Type B pancreatic cell (in vitro differentiated cells): ENCODE measurements around the gene RTRAF. TPM values are rescaled to one million over a fixed set of nuclear protein-coding genes. Genes with fewer than 3 reads are reported as not detected.

Experiments used
- DNase-seq: peaks from one replicate; pipeline ENCODE4 v3.0.0; 2021; ENCODE audit warnings: mixed read lengths; ENCODE audit not compliant: unreplicated experiment; ENCODE audit errors: extremely low spot score
- H3K27ac Mint-ChIP-seq: 2 replicates; pipeline ENCODE4 v1.8.0; 2021; ENCODE audit warnings: mild to moderate bottlenecking, mixed read lengths
- H3K27me3 Mint-ChIP-seq: 2 replicates; pipeline ENCODE4 v1.8.0; 2021; ENCODE audit warnings: mixed read lengths
- H3K36me3 Mint-ChIP-seq: 2 replicates; pipeline ENCODE4 v1.8.0; 2021; ENCODE audit warnings: mixed read lengths
- H3K4me1 Mint-ChIP-seq: one replicate; pipeline ENCODE4 v1.8.0; 2021; ENCODE audit warnings: mixed read lengths; ENCODE audit not compliant: unreplicated experiment
- H3K4me3 Mint-ChIP-seq: 2 replicates; pipeline ENCODE4 v1.8.0; 2021; ENCODE audit warnings: mild to moderate bottlenecking, mixed read lengths
- H3K9me3 Mint-ChIP-seq: 2 replicates; pipeline ENCODE4 v1.8.0; 2021; ENCODE audit warnings: mixed read lengths
- total RNA-seq: library from RNA; stranded (reverse); gene quantifications from 2 replicates; pipeline ENCODE4 v1.2.1, GENCODE V29; 2021; ENCODE audit warnings: low replicate concordance
- TF ChIP-seq, protein P1 (sequence below): fragments of 200-600 bp; sonication (generic); conservative IDR thresholded peaks from 2 replicates; pipeline ENCODE4 v1.5.0; 2021; ENCODE audit warnings: antibody characterized with exemption, mild to moderate bottlenecking

The RTRAF gene
- total RNA-seq, 1 donor from 2014 or later, result 206 TPM

DNA sequence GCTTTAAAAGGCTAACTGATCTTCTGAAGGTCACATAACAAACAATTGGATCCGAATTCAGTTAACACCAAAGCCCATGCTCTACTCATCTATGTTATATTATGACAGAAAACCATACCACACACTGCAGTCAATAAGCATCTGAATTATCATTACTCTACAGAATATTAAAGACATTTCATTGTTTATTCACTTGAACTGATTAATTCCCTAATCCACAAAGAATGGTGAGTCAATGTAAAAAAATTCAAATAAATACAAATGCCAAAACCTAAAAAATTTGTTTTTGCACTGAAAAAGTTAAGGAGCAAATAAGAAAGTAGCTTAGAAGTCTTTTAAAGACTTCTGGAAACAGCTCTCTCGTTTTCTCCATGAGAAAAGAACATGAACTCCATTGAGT lies 65.8 kb downstream of the RTRAF start:
- Mint-ChIP-seq H3K36me3 (peaks cover 4% of the 10 kb centered on the region), H3K27me3 (peaks cover 8% of the 10 kb centered on the region), H3K9me3 (no peaks in the 10 kb centered on the region), H3K4me3 (no peak overlapping the region), H3K4me1 (peaks cover 18% of the 10 kb centered on the region), H3K27ac (no peak overlapping the region)
- DNase-seq, result no peak
- TF ChIP-seq, protein P1, sequence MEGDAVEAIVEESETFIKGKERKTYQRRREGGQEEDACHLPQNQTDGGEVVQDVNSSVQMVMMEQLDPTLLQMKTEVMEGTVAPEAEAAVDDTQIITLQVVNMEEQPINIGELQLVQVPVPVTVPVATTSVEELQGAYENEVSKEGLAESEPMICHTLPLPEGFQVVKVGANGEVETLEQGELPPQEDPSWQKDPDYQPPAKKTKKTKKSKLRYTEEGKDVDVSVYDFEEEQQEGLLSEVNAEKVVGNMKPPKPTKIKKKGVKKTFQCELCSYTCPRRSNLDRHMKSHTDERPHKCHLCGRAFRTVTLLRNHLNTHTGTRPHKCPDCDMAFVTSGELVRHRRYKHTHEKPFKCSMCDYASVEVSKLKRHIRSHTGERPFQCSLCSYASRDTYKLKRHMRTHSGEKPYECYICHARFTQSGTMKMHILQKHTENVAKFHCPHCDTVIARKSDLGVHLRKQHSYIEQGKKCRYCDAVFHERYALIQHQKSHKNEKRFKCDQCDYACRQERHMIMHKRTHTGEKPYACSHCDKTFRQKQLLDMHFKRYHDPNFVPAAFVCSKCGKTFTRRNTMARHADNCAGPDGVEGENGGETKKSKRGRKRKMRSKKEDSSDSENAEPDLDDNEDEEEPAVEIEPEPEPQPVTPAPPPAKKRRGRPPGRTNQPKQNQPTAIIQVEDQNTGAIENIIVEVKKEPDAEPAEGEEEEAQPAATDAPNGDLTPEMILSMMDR, result no peak

DNA sequence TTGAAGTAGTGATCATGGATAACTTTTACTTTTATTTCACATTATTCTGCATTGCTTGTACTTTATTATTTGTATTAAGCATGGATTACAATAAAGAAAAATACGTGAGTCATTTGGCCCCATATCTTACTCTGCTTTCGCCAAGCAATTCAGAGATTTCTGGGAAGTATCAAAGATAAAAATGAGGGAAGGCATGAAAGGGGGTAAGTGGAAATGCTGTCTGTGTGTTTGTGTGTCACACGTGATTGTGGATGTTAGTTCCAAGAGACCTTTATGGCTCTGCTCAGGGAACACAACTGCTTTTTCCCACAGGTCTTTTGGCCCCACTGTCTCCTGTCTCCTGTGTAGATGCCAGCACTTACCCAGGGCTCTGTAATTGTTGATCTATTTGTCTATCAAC lies 69.0 kb downstream of the RTRAF start:
- TF ChIP-seq, protein P1, result no peak
- DNase-seq, result no peak
- no peaks in the 10 kb centered on the region for H3K9me3 Mint-ChIP-seq

DNA sequence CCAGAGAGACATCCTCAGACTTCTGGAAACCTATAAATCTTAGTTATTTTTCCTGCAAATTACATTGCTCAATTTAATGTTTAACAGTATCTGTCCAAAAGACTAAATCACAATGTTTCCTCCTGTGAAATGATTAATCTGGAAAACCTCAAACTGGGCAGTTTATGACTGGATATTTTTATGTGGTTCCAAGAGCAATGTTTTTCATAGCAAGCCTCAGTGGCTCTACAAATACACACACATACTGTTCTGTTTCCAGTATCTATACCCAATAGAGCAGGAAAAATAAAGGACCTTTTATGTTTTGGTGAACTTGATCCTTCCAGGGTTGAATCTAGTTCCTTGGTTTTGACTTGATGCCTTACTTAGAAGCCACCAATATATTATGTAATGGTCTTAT lies 70.3 kb downstream of the RTRAF start:
- peaks cover 21% of the 10 kb centered on the region for H3K27me3 Mint-ChIP-seq
- H3K27ac Mint-ChIP-seq, result no peak overlapping the region
- H3K9me3 Mint-ChIP-seq, result no peaks in the 10 kb centered on the region
- DNase-seq, result no peak
- H3K4me1 Mint-ChIP-seq, result peaks cover 5% of the 10 kb centered on the region
- H3K36me3 Mint-ChIP-seq, result no peaks in the 10 kb centered on the region
- TF ChIP-seq, protein P1, result no peak
- no peak overlapping the region for H3K4me3 Mint-ChIP-seq

More for the DNA sequence above, 69.0 kb downstream of the RTRAF start:
- H3K36me3 Mint-ChIP-seq, result no peaks in the 10 kb centered on the region
- H3K27ac Mint-ChIP-seq, result no peak overlapping the region
- H3K4me1 Mint-ChIP-seq, result peaks cover 5% of the 10 kb centered on the region
- no peak overlapping the region for H3K4me3 Mint-ChIP-seq
- peaks cover 19% of the 10 kb centered on the region for H3K27me3 Mint-ChIP-seq

DNA sequence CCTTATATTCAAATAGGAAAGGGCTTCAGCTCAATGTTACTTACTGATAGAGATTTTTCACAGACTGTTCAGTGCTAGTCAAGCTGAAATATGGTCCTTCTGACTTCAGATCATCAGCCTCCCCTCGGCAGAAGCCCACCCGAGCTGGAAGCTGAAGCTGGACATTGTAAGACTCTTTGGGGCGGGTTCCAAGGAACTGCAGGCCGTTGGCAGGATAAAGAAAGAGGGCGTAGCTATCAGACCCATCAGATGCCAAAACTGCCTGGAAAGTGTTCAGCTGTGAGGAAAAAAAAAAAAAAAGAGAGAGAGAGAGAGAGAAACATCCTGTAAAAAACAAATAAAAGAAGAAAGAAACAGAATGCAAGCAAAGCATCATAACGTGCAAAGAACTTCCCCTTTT lies 70.7 kb downstream of the RTRAF start:
- TF ChIP-seq, protein P1, result no peak
- peaks cover 3% of the 10 kb centered on the region for H3K36me3 Mint-ChIP-seq

More for the DNA sequence above, 70.7 kb downstream of the RTRAF start:
- no peak overlapping the region for H3K4me3 Mint-ChIP-seq
- H3K9me3 Mint-ChIP-seq, result no peaks in the 10 kb centered on the region
- H3K27me3 Mint-ChIP-seq, result peaks cover 24% of the 10 kb centered on the region
- peaks cover 5% of the 10 kb centered on the region for H3K4me1 Mint-ChIP-seq
- H3K27ac Mint-ChIP-seq, result no peak overlapping the region
- DNase-seq, result no peak

Other genes with a start within 250 kb of the RTRAF start
- gene GNG2, start 128.9 kb upstream of the RTRAF start, total RNA-seq, result 8.7 and 45.3 TPM in 2 replicates
- gene NID2, start 79.5 kb downstream of the RTRAF start, total RNA-seq, result 8.3 and 65.7 TPM in 2 replicates